ENCODE results near the gene PAGR1.
"Not testable (repeated sequence)": the region's sequence is repeated elsewhere in the genome, so short reads cannot be mapped to it uniquely, and the experiment has no call there.

PAGR1 gene

GRCh38 chr16:29860218-29860617, 44.3 kb downstream of the PAGR1 start:
- H3K27ac ChIP-seq: no peak overlapping the region
- no peak for DNase-seq (ENCODE audit: low read depth, low spot score)

GRCh38 chr16:29862383-29862883, 46.5 kb downstream of the PAGR1 start:
- DNase-seq (ENCODE audit: low read depth, low spot score): no peak
- H3K27ac ChIP-seq: peak overlapping the region; percentile 76

- peak; percentile 80 for DNase-seq (ENCODE audit: low read depth, low spot score)
- peak within 1 kb of the TSS; percentile 76 for H3K27ac ChIP-seq
These were observed 47.1 kb downstream of the PAGR1 start, which contains the start of gene CDIPT for GRCh38 chr16:29862884-29863668. Gene CDIPT (minus strand): TSS chr16:29863226. CDS start chr16:29862857, 369 bp downstream.

GRCh38 chr16:29863669-29863984, 47.7 kb downstream of the PAGR1 start:
- H3K27ac ChIP-seq: peak overlapping the region; percentile 76
- DNase-seq (ENCODE audit: low read depth, low spot score): no peak

- H3K27ac ChIP-seq: no peak overlapping the region
- DNase-seq (ENCODE audit: low read depth, low spot score): no peak
These were observed 48.3 kb downstream of the PAGR1 start for GRCh38 chr16:29864205-29864604.

- H3K27ac ChIP-seq: no peak overlapping the region
- DNase-seq (ENCODE audit: low read depth, low spot score): no peak
These were observed 52.6 kb downstream of the PAGR1 start for GRCh38 chr16:29868396-29869009.

- not testable (repeated sequence) for DNase-seq (ENCODE audit: low read depth, low spot score); H3K27ac ChIP-seq
These were observed 53.1 kb downstream of the PAGR1 start for GRCh38 chr16:29869067-29869466.

Measured in epithelial cell of prostate (primary cell).